Measurements from ENCODE around the gene GABPB1.

GABPB1 gene

DNA sequence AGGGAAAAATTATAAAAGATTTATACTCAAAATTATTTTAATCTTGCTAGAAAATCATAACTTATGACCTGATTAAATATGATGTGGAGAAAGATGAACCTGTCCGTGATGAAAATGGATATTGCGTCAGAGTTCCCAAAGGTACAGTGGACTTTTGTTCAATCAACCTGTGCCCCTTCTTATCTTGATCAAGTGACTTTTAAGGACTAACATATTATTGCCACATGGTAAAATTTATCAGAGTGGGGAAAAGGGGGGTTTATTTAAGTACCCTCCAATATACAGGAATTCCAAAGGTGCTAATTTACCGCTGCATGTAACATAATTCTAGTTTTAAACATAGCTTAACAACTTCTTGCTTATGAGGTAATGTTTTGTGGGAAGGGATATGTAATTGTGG, 129.1 kb downstream of the GABPB1 start:
- DNase-seq (ENCODE audit: low read depth) = no peak
- TF ChIP-seq, protein P1, sequence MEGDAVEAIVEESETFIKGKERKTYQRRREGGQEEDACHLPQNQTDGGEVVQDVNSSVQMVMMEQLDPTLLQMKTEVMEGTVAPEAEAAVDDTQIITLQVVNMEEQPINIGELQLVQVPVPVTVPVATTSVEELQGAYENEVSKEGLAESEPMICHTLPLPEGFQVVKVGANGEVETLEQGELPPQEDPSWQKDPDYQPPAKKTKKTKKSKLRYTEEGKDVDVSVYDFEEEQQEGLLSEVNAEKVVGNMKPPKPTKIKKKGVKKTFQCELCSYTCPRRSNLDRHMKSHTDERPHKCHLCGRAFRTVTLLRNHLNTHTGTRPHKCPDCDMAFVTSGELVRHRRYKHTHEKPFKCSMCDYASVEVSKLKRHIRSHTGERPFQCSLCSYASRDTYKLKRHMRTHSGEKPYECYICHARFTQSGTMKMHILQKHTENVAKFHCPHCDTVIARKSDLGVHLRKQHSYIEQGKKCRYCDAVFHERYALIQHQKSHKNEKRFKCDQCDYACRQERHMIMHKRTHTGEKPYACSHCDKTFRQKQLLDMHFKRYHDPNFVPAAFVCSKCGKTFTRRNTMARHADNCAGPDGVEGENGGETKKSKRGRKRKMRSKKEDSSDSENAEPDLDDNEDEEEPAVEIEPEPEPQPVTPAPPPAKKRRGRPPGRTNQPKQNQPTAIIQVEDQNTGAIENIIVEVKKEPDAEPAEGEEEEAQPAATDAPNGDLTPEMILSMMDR (conservative IDR thresholded peaks at IDR 0.05; ENCODE audit: low read depth, low read length) = no peak
- H3K4me3 ChIP-seq (ENCODE audit: low read length) = no peak overlapping the region

All from retinal pigment epithelial cell (primary cell).